Natural killer cell (primary cell): ENCODE measurements around the gene SPTSSB. TPM values are rescaled to one million over a fixed set of nuclear protein-coding genes. Genes with fewer than 3 reads are reported as not detected.

Experiments
- ATAC-seq, 3 donors: fragments of 150-1000 bp in 2 of 3; fragments of 200-7000 bp in 1 of 3; cut with Tn5 transposase; 1 replicate in 1 of 3; 2 replicates in 2 of 3; pipeline ENCODE4 v1.10.0; 2021; ENCODE audit warnings: mild to moderate bottlenecking in 2 of 3, moderate library complexity in 2 of 3
- DNase-seq, 2 donors: peaks; one replicate each; pipeline versions ENCODE4 v3.0.0 to v3.0.0-alpha.2; 2013 to 2021; ENCODE audit warnings: mixed read lengths in 1 of 2
- H3K27ac ChIP-seq: one replicate; pipeline ENCODE4 v1.5.1; 2013; ENCODE audit warnings: mild to moderate bottlenecking, low read length
- H3K27me3 ChIP-seq: one replicate; pipeline ENCODE4 v1.6.1; 2013; ENCODE audit warnings: low read length; ENCODE audit not compliant: control insufficient read depth, insufficient read depth
- H3K36me3 ChIP-seq: one replicate; pipeline ENCODE4 v1.6.1; 2013; ENCODE audit warnings: low read length; ENCODE audit not compliant: control insufficient read depth, insufficient read depth
- H3K4me1 ChIP-seq: one replicate; pipeline ENCODE4 v1.6.1; 2013; ENCODE audit warnings: low read length; ENCODE audit not compliant: control insufficient read depth, insufficient read depth
- H3K4me3 ChIP-seq: one replicate; pipeline ENCODE4 v1.5.1; 2013; ENCODE audit warnings: low read length
- H3K9me3 ChIP-seq: one replicate; pipeline ENCODE4 v1.6.1; 2013; ENCODE audit warnings: low read length; ENCODE audit not compliant: control insufficient read depth, insufficient read depth
- H3K27ac Mint-ChIP-seq, 2 donors: one replicate each; pipeline ENCODE4 v1.8.0; 2022; ENCODE audit warnings: mild to moderate bottlenecking in 2 of 2, mixed read lengths in 2 of 2, moderate library complexity in 1 of 2
- H3K27me3 Mint-ChIP-seq, 2 donors: one replicate each; pipeline ENCODE4 v1.8.0; 2022; ENCODE audit warnings: low read depth in 2 of 2, mixed read lengths in 2 of 2
- H3K36me3 Mint-ChIP-seq: one replicate; pipeline ENCODE4 v1.8.0; 2022; ENCODE audit warnings: mixed read lengths
- H3K4me1 Mint-ChIP-seq, 2 donors: one replicate each; pipeline ENCODE4 v1.8.0; 2022; ENCODE audit warnings: mixed read lengths in 2 of 2
- H3K4me3 Mint-ChIP-seq: one replicate; pipeline ENCODE4 v1.8.0; 2022; ENCODE audit warnings: mild to moderate bottlenecking, moderate library complexity, mixed read lengths
- H3K9me3 Mint-ChIP-seq, 2 donors: one replicate each; pipeline ENCODE4 v1.8.0; 2022; ENCODE audit warnings: mixed read lengths in 2 of 2
- CTCF ChIP-seq: fragments of 200-600 bp; IDR thresholded peaks from one replicate; pipeline ENCODE4 v1.8.0; 2022; ENCODE audit warnings: antibody characterized with exemption
- WGBS: methylation state at CpG from one replicate; pipeline ENCODE4 v1.1.7; 2013; ENCODE audit warnings: missing lambda C conversion rate; ENCODE audit not compliant: insufficient coverage; 5-methylcytosine and 5-hydroxymethylcytosine counted together
- intact Hi-C: fragments of 100-400 bp; cut with micrococcal nuclease; formaldehyde crosslinking; loops from one replicate; pipeline ENCODE4 v1.14.2; 2022
- total RNA-seq, 4 donors: library from RNA; stranded (reverse); fragments of 120-200 nt in 1 of 4; gene quantifications; one replicate each; pipeline versions ENCODE4 v1.2.3 to v1.2.4, GENCODE V29; 2013 to 2022

SPTSSB gene
- total RNA-seq, 3 donors from 2014 or later (not counting 1 experiment from before 2014, with no cell fraction given), result 7.3 to 14.1 (median 11.1) TPM

GRCh38 chr3:161415506-161416231 lies 44.4 kb upstream of the SPTSSB start:
- H3K36me3 Mint-ChIP-seq, result peaks cover 9% of the 10 kb centered on the region
- H3K9me3 Mint-ChIP-seq, result no peaks in the 10 kb centered on the region
- TF ChIP-seq CTCF, result no peak
- H3K27me3 Mint-ChIP-seq, result peaks cover 9 to 22% of the 10 kb centered on the region in 2 donors
- intact Hi-C loops, result no loop called here
- Histone ChIP-seq H3K9me3 (no peaks in the 10 kb centered on the region), H3K27ac (no peak overlapping the region), H3K27me3 (no peaks in the 10 kb centered on the region), H3K36me3 (no peaks in the 10 kb centered on the region), H3K4me1 (peaks cover 2% of the 10 kb centered on the region), H3K4me3 (no peak overlapping the region)
- WGBS, result 75% methylated on average over 1 of the region's 1 CpG
- ATAC-seq (no peak), DNase-seq (no peak)
- no peaks in the 10 kb centered on the region for H3K4me1 Mint-ChIP-seq
- H3K4me3 Mint-ChIP-seq, result no peak overlapping the region
- H3K27ac Mint-ChIP-seq, result no peak overlapping the region

GRCh38 chr3:161414907-161415306 lies 43.6 kb upstream of the SPTSSB start:
- Histone ChIP-seq H3K4me1 (peaks cover 2% of the 10 kb centered on the region), H3K4me3 (no peak overlapping the region), H3K27ac (no peak overlapping the region), H3K9me3 (no peaks in the 10 kb centered on the region), H3K36me3 (no peaks in the 10 kb centered on the region), H3K27me3 (no peaks in the 10 kb centered on the region)
- Mint-ChIP-seq H3K4me3 (no peak overlapping the region), H3K9me3 (no peaks in the 10 kb centered on the region), H3K4me1 (no peaks in the 10 kb centered on the region), H3K27ac (no peak overlapping the region), H3K36me3 (peaks cover 9% of the 10 kb centered on the region), H3K27me3 (peaks cover 11 to 28% of the 10 kb centered on the region in 2 donors)
- intact Hi-C loops, result no loop called here
- no CpG with 5 or more reads among the region's 1 CpG for WGBS
- DNase-seq, result no peak
- TF ChIP-seq CTCF, result no peak
- no peak for ATAC-seq

DNA sequence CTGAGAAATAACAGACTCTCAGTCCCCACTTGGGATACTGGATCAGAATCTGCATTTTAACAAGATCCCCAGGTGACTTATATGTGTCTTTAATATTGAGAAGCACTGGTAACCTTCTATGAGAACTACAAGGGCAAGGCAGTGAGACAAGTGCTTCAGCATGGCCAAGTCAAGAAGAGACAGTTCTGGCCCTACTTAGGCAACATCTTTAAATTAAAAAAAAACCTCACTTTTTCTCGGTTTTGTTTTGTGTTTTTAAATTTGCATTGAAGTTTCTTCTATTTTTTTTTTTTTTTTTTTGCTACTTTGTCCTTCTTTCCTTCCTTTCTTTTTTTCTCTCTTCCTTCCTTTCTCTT lies 42.5 kb upstream of the SPTSSB start:
- no CpG with 5 or more reads among the region's 1 CpG for WGBS
- no peaks in the 10 kb centered on the region for H3K27me3 ChIP-seq
- DNase-seq (no peak), ATAC-seq (no peak)
- TF ChIP-seq CTCF, result no peak
- H3K4me1 ChIP-seq, result peaks cover 2% of the 10 kb centered on the region
- no peaks in the 10 kb centered on the region for H3K36me3 ChIP-seq
- Mint-ChIP-seq H3K36me3 (peaks cover 9% of the 10 kb centered on the region), H3K4me3 (no peak overlapping the region), H3K27ac (no peak overlapping the region), H3K9me3 (no peaks in the 10 kb centered on the region), H3K4me1 (no peaks in the 10 kb centered on the region), H3K27me3 (peaks cover 12 to 39% of the 10 kb centered on the region in 2 donors)
- no peak overlapping the region for H3K27ac ChIP-seq
- no peaks in the 10 kb centered on the region for H3K9me3 ChIP-seq
- intact Hi-C loops, result no loop called here
- no peak overlapping the region for H3K4me3 ChIP-seq
